Neural crest cell (in vitro differentiated cells): Measurements from ENCODE around the gene IP6K3. TPM values are rescaled to one million over a fixed set of nuclear protein-coding genes. Genes with fewer than 3 reads are reported as not detected.
A peak's percentile ranks its signal among the peaks of the same experiment; 100 is the strongest.

Source experiments
- DNase-seq: peaks from one replicate; pipeline ENCODE4 v3.0.0; 2021; ENCODE audit warnings: low read depth, mixed read lengths, low spot score
- H3K27ac Mint-ChIP-seq: one replicate; pipeline ENCODE4 v1.8.0; 2021; ENCODE audit warnings: mild to moderate bottlenecking, mixed read lengths; ENCODE audit not compliant: unreplicated experiment
- H3K27me3 Mint-ChIP-seq: 2 replicates; pipeline ENCODE4 v1.8.0; 2021; ENCODE audit warnings: low read depth, mild to moderate bottlenecking, mixed read lengths
- H3K36me3 Mint-ChIP-seq: 2 replicates; pipeline ENCODE4 v1.8.0; 2021; ENCODE audit warnings: low read depth, mild to moderate bottlenecking, mixed read lengths
- H3K4me1 Mint-ChIP-seq: 2 replicates; pipeline ENCODE4 v1.8.0; 2021; ENCODE audit warnings: mixed read lengths
- H3K4me3 Mint-ChIP-seq: one replicate; pipeline ENCODE4 v1.8.0; 2021; ENCODE audit warnings: mild to moderate bottlenecking, mixed read lengths
- H3K9me3 Mint-ChIP-seq: 2 replicates; pipeline ENCODE4 v1.8.0; 2021; ENCODE audit warnings: mixed read lengths
- microRNA-seq: library from miRNA; unstranded; fragments of <30 nt; microRNA quantifications from one replicate; pipeline ENCODE4, GENCODE V29; 2020
- total RNA-seq: library from RNA; stranded (reverse); gene quantifications from 2 replicates; pipeline ENCODE4 v1.2.1, GENCODE V29; 2021
- TF ChIP-seq, protein P1 (sequence below): fragments of 200-600 bp; sonication (generic); conservative IDR thresholded peaks from 2 replicates; pipeline ENCODE4 v1.5.0; 2021; ENCODE audit warnings: antibody characterized with exemption, mild to moderate bottlenecking

IP6K3 gene
- total RNA-seq, 1 donor from 2014 or later = 0.72 TPM

DNA sequence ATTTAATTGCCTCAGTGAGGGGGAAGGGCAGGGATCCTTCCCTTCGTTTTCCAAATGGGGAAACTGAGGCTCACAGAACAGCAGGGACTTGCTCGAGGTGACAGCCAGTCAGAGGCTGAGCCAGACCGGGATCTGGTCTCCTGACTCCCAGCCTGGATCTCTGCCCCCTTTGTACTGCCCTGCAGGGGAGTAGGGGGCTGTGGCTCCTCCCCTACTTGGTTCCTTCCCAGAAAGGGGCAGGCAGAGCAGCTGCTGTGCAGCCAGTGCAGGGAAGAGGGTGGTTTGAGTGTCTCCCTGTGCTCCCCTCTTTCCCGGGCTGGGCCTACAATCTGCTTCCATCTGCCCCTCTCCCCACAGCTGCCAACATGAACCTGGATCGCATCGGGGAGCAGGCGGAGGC lies 72.9 kb downstream of the IP6K3 start:
- Mint-ChIP-seq H3K9me3 (no peaks in the 10 kb centered on the region), H3K27me3 (no peaks in the 10 kb centered on the region), H3K27ac (no peak overlapping the region), H3K4me3 (no peak overlapping the region), H3K4me1 (peaks cover 7% of the 10 kb centered on the region), H3K36me3 (no peaks in the 10 kb centered on the region)
- DNase-seq = no peak
- TF ChIP-seq, protein P1, sequence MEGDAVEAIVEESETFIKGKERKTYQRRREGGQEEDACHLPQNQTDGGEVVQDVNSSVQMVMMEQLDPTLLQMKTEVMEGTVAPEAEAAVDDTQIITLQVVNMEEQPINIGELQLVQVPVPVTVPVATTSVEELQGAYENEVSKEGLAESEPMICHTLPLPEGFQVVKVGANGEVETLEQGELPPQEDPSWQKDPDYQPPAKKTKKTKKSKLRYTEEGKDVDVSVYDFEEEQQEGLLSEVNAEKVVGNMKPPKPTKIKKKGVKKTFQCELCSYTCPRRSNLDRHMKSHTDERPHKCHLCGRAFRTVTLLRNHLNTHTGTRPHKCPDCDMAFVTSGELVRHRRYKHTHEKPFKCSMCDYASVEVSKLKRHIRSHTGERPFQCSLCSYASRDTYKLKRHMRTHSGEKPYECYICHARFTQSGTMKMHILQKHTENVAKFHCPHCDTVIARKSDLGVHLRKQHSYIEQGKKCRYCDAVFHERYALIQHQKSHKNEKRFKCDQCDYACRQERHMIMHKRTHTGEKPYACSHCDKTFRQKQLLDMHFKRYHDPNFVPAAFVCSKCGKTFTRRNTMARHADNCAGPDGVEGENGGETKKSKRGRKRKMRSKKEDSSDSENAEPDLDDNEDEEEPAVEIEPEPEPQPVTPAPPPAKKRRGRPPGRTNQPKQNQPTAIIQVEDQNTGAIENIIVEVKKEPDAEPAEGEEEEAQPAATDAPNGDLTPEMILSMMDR = no peak

DNA sequence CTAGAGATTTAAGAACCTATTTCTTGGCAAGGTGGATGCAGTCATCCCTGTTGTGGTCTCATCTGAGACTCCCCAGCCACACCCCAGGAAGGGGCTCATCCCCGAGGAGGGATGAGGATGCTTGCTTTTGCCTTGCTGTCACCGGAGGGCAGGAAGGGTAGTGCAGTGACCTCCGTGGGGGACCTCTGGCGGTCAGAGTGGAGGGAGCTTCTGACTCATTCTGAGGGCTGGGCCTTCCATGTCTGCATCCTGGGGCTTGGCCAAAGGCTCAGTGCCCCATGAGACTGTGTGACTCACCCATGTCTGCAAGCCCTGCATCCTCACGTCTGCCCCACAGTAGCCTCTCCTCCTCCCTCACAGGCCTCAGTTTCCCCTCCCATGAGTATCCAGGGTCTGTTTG lies 73.9 kb downstream of the IP6K3 start:
- Mint-ChIP-seq H3K27me3 (no peaks in the 10 kb centered on the region), H3K27ac (peak overlapping the region; percentile 57), H3K9me3 (no peaks in the 10 kb centered on the region), H3K36me3 (no peaks in the 10 kb centered on the region), H3K4me3 (no peak overlapping the region), H3K4me1 (peaks cover 6% of the 10 kb centered on the region)
- DNase-seq = peak; percentile 41
- TF ChIP-seq, protein P1 = no peak

DNA sequence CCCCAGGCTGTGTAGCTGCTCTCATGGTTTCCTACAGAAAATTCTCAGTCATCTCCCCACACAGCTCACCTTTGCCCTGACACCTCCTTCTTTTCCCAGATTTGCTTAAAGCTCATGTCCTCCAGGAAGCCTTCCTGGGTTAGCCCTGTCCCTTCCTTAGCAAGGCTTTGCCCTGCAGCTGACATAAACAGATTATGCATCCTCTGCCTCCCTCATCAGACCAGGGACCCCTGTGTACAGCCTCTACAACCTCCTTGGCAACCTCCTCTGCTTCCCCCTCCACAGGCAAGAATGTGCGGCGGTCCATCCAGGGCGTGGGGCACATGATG lies 75.0 kb downstream of the IP6K3 start:
- TF ChIP-seq, protein P1 = no peak
- H3K4me3 Mint-ChIP-seq = no peak overlapping the region
- no peaks in the 10 kb centered on the region for H3K36me3 Mint-ChIP-seq
- no peak overlapping the region for H3K27ac Mint-ChIP-seq
- no peaks in the 10 kb centered on the region for H3K9me3 Mint-ChIP-seq
- no peaks in the 10 kb centered on the region for H3K27me3 Mint-ChIP-seq
- no peak for DNase-seq
- H3K4me1 Mint-ChIP-seq = peaks cover 3% of the 10 kb centered on the region

Small RNA genes lying within 50 kb of the gene (microRNA-seq; reads per million reads assigned to microRNA genes)
- 10.7 reads per million, percentile 20 among the genes with 10 or more reads in this experiment for gene MIR3934

Other genes starting within 250 kb of the IP6K3 start
- 29.9 and 32.9 TPM in 2 replicates for gene BAK1, start 166.6 kb downstream of the IP6K3 start, total RNA-seq
- 16.0 TPM in 2 replicates for gene ITPR3, start 125.6 kb downstream of the IP6K3 start, total RNA-seq
- gene UQCC2, start 35.2 kb downstream of the IP6K3 start, total RNA-seq = 114 and 116 TPM in 2 replicates
- gene LEMD2, start 42.2 kb upstream of the IP6K3 start, total RNA-seq = 63.6 and 71.1 TPM in 2 replicates
- not detected in 2 replicates for gene MLN, start 57.1 kb upstream of the IP6K3 start, total RNA-seq